ENCODE data around the gene MISP3.

DNA sequence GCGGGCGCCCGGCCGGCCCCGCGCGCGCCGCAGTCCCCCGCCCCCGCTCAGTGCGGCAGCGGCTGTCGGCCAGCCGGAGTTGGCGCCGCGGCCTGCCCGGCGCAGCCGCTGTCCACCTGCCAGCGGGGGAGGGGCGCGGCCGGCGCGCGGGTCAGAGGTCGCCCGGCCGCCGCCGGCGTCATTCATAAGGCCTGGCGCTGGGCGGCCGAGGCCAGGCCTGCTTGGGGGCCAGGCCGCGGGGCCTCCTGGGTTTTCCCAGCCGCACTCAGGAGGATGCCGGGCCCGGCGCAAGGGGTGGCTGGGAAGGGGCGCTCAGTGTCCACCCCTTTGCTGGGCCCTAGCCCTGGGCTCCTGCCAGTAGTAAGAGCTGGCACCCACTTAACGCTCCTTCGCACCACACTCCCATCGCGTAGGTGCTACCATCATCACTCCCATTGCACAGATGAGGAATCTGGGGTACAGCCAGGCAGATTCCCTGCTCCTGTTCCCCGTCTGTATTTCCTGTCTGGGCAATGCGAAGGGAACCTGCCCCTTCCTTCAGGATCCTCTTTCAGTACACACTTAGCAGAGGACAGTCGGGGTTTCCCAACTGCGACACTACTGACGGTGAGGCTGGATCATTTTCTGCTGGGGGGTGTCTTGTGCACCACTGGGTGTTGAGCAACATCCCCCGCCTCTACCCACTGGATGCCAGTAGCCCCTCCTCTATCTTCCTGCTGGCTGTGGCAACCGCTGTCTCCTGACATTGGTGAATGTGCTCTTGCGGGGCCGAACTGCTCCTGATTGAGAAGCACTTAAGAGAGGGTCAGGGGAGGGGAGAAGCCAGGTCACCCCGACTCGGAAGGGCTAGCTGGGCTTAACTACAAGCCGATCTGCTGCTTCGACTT lies 45.8 kb downstream of the MISP3 start:
- TF ChIP-seq, protein P1, sequence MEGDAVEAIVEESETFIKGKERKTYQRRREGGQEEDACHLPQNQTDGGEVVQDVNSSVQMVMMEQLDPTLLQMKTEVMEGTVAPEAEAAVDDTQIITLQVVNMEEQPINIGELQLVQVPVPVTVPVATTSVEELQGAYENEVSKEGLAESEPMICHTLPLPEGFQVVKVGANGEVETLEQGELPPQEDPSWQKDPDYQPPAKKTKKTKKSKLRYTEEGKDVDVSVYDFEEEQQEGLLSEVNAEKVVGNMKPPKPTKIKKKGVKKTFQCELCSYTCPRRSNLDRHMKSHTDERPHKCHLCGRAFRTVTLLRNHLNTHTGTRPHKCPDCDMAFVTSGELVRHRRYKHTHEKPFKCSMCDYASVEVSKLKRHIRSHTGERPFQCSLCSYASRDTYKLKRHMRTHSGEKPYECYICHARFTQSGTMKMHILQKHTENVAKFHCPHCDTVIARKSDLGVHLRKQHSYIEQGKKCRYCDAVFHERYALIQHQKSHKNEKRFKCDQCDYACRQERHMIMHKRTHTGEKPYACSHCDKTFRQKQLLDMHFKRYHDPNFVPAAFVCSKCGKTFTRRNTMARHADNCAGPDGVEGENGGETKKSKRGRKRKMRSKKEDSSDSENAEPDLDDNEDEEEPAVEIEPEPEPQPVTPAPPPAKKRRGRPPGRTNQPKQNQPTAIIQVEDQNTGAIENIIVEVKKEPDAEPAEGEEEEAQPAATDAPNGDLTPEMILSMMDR (IDR thresholded peaks at IDR 0.05): peak in 1 of 3 donors; percentile 22
- peak; percentile 79 to 96 (median 84) for TF ChIP-seq POLR2AphosphoS5 (IDR thresholded peaks at IDR 0.05)
